Effector CD8-positive, alpha-beta T cell (primary cell): ENCODE data around the gene PREX1.
"Not testable (repeated sequence)": the region's sequence is repeated elsewhere in the genome, so short reads cannot be mapped to it uniquely, and the experiment has no call there.

Source experiments
- DNase-seq: peaks from one replicate; lab custom pipeline; 2025; lab: John Stamatoyannopoulos, UW
- total RNA-seq, 4 experiments: gene quantifications; one replicate each; lab custom pipeline; 2026; lab: John Stamatoyannopoulos, UW

Gene PREX1, protein sequence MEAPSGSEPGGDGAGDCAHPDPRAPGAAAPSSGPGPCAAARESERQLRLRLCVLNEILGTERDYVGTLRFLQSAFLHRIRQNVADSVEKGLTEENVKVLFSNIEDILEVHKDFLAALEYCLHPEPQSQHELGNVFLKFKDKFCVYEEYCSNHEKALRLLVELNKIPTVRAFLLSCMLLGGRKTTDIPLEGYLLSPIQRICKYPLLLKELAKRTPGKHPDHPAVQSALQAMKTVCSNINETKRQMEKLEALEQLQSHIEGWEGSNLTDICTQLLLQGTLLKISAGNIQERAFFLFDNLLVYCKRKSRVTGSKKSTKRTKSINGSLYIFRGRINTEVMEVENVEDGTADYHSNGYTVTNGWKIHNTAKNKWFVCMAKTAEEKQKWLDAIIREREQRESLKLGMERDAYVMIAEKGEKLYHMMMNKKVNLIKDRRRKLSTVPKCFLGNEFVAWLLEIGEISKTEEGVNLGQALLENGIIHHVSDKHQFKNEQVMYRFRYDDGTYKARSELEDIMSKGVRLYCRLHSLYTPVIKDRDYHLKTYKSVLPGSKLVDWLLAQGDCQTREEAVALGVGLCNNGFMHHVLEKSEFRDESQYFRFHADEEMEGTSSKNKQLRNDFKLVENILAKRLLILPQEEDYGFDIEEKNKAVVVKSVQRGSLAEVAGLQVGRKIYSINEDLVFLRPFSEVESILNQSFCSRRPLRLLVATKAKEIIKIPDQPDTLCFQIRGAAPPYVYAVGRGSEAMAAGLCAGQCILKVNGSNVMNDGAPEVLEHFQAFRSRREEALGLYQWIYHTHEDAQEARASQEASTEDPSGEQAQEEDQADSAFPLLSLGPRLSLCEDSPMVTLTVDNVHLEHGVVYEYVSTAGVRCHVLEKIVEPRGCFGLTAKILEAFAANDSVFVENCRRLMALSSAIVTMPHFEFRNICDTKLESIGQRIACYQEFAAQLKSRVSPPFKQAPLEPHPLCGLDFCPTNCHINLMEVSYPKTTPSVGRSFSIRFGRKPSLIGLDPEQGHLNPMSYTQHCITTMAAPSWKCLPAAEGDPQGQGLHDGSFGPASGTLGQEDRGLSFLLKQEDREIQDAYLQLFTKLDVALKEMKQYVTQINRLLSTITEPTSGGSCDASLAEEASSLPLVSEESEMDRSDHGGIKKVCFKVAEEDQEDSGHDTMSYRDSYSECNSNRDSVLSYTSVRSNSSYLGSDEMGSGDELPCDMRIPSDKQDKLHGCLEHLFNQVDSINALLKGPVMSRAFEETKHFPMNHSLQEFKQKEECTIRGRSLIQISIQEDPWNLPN (N-terminal part only)
- total RNA-seq, result 484 to 1,031 (median 751) reads per million in 4 experiments

DNA sequence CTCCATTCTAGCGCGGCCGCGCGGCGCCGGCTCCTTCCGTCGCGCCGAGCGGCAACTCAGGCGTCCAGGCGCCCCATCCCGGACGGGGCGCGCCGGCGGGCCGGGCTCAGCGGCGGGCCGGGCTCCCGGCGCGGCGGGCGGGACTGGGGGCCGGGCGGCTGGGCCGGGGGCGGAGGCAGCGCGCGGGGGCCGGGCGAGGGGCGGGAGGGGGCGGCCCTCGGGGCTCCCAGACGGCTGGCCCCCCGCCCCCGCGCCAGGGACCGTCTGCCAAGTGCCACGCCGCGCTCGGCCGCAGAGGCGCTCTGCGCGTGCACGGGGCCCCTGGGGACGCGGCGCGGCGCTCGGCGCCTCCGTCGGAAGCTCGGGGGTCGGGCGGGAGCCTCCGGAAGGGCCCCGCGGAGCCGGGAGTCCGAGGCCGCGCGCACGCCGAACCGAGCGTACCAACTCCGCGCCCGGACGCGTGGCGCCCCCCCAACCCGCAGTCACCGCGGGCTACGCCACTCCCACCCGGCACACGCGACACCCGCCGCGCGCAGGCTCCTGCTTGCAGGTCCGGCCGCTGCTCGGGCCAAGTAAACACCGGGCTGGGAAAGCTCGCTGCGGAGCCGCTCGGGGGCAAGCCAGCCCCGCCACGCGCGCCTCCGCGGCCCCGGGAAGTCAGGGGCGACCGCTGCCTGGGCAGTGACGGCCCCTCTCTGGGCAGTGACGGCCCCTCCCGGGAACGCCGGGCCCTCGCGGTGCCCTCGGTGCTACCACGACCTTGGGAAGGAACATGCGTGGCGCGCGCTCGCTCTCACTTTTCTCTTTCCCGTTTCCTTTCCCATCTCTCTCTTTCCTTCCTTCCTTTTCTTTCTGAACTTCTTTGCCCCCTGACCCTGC lies at the start of gene PREX1:
Gene PREX1 (minus strand): TSS at position 145 of the 879 bp plus-strand sequence. CDS start 139 bp downstream, at position 6.
- DNase-seq, result peak; percentile 74

DNA sequence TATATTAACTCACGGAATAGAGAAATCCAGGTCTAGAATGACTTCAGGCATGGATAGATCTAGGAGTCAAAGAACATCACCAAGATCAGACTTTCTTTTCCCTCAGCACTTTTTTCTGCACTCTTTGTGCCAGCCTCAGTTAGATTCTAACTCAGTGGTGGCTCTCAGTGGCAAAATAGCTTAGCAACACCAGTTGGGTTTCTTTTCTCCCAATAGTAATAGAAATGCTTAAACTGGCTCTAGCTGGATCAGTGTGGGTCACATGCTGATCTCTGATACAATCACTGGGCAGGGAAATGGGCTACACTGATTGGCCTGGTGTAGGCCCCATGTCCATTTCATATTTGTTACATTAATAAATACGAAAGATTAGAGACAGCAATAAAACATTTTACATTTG lies 49.5 kb upstream of the PREX1 start:
- DNase-seq, result no peak

DNA sequence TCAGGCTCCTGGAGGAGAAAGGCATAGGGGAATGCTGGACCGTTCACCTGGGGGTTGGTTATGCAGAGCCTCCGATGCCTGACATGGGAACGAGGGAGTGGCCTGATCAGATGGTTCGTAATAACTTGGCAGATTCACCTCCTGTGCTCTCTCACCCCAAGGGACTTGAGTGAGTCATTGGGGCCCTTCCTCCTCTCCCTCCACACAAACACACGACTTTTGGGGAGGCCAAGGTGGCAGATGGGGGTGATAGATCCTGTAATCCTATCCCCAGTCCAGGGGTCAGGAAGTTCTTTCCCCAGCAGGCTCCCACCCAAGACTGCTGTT lies 48.1 kb upstream of the PREX1 start:
- DNase-seq, result no peak

DNA sequence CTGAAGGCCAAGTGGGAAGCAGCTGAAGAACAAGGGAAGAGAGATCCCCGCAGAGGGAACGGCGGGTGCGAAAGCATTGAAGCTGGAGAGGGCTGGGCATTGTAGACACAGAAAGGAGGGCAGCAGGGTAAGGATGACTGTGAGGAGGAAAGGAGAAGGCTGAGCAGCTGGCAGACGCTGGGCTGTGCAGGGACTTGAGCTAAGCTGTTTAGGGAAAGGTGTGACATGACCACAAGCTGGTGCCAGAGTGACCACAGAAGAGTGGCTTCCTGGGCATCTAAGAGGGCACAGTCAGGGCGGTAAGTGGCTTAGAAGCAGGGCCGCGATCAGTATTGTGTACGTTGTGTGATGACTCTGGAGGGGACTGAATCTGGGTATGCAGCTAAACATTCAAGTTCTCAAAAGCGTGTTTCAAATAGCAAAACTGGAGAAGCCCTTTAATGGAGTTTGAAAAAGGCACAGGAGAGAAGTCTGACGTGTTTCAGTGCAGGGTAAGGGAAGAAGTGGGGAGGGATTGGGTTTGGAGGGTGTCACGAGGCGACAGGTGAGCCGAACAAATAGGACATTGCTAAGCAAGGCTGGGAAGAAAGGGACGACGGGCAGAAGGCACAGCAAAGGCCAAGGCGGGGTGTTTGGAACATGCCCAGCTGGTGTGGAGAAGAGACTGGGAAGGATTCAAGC lies 47.6 kb upstream of the PREX1 start:
- no peak for DNase-seq

DNA sequence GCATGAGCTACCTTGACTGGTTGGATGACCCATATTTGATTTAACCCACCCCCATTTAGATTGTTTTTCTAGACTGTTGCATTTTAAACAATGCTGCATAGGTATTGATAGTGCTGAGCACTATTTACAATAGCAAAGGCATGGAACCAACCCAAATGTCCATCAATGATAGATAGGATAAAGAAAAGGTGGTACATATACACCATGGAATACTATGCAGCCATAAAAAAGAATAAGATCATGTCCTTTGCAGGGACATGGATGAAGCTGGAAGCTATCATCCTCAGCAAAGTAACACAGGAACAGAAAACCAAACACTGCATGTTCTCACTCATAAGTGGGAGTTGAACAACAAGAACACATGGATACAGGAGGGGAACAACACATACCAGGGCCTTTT lies 41.6 kb upstream of the PREX1 start:
- DNase-seq, result not testable (repeated sequence)

DNA sequence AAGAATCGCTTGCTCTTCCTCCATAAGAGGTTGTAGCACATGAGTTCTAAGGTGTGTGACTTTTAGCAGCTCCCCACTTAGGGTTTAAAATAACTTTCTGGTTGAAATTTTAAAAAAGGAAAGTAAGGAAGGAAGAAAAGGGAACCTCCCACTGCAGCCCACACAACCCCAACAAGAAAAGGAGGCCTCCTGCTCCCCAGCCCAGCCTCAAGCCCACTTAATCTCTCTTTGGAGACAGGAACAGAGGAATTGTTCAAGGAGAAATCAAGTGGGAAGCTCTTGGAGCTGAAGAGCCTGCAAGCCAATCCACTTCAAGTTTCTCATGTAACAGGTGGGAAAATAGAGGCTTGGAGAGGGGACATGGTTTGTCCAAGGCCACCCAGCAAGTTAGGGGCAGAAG lies 39.1 kb upstream of the PREX1 start:
- no peak for DNase-seq

DNA sequence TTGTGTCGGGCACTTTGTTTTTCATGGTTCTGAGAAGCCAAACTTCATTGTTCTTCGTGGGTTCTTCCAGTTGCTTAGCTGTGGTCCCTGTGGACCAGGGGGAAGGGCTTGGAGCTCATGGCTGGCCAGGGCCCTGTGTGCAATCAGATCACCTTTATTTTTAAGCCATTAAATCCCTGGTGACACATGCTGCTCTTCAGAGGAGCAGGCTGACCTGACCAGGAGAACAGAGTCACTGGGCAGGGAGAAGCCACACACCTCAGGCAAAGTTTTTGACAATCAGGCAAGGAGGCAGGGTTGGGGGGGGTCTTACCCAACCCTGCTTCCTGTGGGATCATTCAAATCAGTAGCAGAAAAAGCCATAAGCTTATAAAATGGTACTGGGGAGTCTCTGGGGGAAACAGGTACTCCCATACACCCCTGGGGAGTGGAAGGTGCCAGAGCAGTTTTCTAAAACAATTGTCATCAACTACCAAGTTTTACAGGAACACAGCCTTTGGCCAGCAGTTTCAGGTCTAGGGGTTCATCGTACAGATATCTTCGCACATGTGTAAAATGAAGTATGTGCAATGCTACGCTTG lies 37.0 kb upstream of the PREX1 start:
- DNase-seq, result no peak

DNA sequence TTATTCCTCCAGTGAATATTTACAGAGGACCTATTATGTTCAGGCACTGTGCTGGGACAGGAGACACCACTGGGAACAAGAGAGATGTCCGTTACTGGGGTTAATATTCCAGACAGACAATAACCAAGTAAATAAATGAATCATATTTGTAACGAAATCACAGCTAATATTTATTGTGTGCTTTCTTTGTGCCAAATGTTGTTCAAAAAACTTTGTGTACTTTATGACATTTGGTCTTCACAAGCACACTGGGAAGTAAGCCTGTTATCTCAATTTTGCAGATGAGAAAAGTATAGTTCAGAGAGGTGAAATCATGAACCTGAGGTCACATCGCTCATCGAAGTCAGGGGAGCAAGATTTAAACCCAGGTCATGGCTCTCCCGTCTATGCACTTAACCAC lies 36.5 kb upstream of the PREX1 start:
- no peak for DNase-seq

DNA sequence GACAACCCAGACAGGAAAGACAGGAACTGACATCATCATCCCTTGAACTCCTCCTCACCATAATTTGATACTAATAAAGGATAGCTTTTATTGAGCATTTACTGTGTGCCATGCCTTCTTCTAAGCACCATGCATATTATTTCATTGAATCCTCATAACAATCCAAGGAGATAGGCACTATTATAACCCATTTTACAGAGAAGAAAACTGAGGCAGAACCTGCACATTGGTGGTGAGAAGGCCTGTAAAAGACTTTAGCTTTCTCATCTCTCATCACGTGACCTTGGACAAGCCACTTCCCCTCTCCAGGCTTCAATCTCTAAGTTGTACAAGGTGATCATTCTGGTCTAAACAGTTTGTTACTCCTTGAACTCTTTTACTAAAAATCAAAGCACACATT lies 34.5 kb upstream of the PREX1 start:
- no peak for DNase-seq

DNA sequence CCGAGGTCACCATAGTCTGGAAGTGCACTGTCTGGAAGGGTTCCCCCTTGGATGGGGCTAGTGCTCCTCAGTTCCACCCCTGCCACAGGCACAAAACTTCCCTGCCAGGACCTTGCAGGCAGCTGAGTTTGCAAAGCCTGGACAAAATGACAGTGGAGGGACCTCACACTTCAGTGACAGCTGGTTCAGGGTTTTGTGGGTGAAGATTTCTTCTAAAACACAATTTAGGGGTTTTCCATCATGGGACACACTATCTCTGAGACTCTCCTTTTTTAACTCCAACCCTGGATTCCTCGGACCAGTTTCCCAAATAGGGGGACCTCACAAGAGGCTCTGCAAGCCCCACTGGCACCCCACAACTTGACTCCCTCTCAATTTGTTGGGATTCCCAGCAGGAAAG lies 33.6 kb upstream of the PREX1 start:
- DNase-seq, result no peak

DNA sequence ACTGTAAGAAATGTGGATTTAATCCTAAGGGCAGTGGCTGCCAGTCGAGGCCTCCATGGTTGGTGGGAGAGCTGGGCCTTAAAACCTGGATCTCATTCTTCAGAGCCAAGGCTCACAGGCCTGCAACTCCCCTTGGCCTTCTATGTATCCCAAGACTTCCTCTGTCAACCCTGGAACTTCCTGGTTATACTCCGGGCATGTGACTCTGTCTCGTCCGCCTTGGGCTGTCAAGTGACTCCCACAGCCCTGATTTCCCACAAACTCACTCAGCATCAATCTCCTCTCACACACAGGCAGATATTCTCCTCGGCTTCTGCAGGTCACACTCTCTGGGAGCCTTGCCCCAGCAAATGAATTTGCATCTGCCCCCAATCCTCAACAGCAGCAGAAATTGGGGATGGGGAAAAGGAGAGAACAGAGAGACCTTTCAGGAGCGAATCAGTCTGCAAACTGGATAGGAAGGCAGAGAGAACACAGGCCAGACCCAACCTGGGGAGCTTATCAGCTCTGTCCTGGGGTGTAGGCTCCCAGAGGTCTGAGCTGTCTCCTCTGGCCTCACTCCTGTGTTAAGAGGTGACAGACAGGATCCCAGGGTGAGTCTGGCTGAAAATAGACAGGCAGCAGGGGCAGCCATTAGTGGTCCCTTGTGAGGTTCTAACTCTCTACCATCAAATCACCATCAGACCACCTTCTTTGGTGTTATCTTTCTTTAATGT lies 30.4 kb upstream of the PREX1 start:
- no peak for DNase-seq

DNA sequence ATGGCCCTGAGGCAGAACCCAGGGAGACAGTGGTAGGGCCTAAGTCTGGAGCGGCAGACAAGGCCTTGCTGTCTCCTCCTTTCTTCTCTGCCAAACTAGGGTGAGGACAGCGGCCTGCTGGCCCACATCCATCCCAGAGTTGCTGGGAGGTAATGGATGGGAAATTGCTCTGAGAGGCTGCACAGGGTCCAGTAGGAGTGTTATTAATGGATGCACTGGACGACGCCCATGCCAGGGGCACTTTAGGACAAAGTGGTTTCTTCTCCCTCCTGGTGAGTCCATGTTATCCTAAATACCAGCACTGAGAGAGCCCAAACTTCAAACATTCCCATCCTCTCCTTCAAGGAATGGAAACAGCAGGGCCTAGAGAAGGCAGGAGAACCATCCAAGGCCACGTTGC lies 28.3 kb upstream of the PREX1 start:
- DNase-seq, result no peak

DNA sequence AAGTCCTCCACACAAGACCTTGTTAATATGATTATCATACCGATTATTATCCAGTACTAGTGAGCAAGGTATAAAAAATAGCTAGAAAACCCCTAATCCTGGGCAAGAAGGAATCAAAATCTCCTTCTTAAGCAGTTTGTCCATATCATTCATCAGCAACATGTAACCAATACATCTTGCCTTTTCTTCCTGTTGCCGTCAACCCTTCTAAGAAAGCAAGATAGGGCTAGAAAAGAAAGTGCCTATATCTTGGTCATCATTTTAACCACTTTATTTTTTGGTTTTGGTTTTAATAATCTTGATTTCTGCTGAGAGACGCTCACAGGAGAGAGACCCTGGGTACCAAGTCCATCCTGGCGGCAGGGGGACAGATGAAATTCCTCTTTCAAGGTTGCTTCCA lies 27.2 kb upstream of the PREX1 start:
- no peak for DNase-seq

DNA sequence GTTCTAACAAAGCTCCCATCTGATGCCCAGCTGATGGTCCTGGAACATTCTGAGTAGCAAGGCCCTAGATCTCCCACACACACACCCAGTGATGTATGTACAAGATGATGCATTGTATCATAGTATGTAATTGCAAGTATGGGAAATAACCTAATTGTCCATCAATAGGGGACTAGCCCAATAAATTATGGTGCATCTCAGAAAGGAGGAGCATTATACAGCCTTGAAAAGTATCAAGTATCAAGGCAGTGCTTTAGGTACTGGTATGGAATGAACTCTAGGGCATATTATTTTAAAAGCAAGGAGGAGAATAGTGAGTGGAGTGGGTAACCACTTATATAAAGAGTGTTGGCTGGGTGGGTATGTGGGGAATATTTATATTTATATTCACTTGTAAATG lies 24.8 kb upstream of the PREX1 start:
- DNase-seq, result no peak

DNA sequence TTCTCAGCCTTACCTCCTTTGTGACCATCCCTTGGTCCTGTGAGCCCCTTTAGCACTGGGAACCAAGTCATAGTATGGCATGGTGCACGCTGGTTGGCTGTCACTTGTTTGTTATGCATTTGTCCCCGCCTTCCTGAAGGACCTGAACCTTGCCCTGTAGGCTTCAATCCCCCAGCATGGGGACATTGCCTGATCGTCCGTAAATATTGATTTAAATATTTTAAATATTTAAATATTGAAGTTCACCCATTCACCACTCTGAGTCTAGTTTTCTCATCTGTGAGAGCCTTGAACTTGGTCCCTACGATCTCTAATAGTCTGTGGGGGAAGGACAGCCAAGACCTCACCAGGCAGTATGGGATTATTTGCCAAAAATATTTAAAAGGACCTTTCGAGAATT lies 23.8 kb upstream of the PREX1 start:
- DNase-seq, result no peak

DNA sequence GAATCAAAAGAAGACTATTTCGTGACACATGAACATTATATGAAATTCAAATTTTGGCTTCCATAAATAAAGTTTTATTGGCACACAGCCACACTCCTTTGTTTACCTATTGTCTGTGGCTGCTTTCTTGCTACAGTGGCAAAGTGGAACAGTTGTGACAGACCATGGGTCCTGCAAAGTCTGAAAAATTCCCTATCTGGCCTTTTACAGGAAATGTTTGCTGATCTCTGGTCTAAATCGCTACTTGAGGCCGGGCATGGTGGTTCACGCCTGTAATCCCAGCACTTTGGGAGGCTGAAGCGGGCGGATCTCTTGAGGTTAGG lies 23.1 kb upstream of the PREX1 start:
- no peak for DNase-seq

DNA sequence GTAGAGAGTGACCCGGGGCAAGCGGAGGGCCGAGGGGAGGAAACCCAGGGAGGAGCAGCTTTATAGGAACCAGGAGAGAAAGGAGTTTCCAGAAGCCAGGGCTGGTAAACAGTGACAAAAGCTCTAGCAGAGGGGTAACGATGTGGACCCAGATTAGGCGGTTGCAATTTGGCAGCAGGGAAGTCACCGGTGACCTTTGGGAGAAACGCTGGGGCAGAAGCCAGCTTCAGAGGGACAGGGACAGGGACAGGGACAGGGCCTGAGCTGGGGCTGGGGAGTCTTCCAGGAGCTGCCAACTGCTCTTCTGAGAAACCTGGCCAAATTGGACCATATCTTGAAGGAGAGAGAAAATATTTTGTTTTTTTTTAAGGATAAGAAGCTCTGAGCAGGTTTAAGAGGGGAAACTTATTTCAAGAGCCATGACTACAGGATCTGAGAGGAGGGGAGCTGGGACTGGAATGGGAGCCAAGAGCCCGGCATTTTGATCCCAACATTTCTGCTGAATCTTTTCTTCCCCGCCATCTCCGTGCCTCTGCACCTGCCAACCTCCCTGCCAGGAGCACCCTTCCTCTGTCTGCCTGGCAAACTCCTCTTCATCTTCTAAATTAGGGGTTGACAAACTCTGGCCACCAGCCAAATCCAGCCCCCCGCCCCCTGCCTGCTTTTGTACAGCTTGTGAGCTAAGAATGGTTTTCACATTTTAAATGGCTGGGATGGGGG lies 22.6 kb upstream of the PREX1 start:
- DNase-seq, result no peak

DNA sequence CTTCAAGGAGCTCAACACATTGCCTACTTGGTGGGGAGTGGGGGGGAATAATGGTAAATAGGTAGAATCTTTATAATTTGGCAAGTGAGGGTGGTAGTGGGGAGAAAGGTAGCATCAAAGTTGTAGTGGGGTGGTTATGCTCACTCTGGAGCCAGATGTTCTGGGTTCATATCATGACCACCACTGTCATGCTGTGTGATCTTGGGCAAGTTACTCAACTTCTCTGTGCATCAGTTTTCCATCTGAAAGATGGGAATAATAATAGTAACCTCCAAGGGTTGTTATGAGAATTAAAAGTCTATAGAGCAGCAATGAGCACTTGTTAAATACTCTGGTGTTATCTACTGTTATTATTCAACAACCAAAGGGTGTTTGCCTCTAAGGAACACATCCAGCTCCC lies 22.0 kb upstream of the PREX1 start:
- DNase-seq, result no peak

DNA sequence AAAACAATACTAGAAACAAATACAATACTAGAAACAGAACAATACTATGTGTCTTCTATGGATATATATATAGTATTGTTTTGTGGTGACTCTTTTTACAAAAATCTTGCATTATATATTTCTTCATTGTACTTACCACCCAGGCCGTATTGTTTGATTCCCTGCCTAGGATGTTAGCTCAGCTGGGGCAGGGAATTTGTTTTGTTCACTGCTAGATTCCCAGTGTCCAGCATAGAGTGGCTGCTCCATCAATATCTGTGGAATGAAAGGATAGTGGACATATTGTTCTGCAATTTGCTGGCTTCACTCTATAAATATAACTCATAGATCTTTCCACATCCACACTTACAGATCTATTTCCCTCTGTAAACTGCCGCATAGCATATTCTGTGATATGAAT lies 21.5 kb upstream of the PREX1 start:
- DNase-seq, result no peak
